Measurements from ENCODE around the gene STXBP5. TPM values are rescaled to one million over a fixed set of nuclear protein-coding genes. Genes with fewer than 3 reads are reported as not detected.

The STXBP5 gene
- total RNA-seq, 1 donor, result 144 TPM

DNA sequence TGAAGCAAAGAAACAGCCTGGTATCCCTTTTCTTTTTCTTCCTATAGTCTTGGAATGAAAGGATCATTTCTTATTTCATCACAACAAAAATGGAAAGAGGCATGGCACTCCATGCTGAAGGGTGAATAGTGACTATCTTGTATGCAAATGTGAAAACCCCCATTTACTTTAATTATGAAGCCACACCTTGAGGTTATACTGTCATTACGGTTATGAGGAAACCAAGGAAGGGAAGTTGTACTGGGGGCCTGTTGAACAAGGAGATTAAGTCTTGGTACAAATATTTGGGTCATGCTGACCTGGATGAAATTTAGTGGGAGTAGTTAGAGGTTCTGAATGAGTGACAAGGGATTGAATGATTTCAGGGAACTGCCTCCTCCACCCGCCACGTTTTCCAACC is 8.7 kb upstream of the STXBP5 start:
- Histone ChIP-seq H2AFZ (ENCODE audit: low read length) (no peak overlapping the region), H3K4me2 (ENCODE audit: insufficient read depth, low read length) (no peak overlapping the region)
- TF ChIP-seq, protein P1, sequence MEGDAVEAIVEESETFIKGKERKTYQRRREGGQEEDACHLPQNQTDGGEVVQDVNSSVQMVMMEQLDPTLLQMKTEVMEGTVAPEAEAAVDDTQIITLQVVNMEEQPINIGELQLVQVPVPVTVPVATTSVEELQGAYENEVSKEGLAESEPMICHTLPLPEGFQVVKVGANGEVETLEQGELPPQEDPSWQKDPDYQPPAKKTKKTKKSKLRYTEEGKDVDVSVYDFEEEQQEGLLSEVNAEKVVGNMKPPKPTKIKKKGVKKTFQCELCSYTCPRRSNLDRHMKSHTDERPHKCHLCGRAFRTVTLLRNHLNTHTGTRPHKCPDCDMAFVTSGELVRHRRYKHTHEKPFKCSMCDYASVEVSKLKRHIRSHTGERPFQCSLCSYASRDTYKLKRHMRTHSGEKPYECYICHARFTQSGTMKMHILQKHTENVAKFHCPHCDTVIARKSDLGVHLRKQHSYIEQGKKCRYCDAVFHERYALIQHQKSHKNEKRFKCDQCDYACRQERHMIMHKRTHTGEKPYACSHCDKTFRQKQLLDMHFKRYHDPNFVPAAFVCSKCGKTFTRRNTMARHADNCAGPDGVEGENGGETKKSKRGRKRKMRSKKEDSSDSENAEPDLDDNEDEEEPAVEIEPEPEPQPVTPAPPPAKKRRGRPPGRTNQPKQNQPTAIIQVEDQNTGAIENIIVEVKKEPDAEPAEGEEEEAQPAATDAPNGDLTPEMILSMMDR (IDR thresholded peaks at IDR 0.05; ENCODE audit: extremely low read depth, low read depth, low read length), result no peak

DNA sequence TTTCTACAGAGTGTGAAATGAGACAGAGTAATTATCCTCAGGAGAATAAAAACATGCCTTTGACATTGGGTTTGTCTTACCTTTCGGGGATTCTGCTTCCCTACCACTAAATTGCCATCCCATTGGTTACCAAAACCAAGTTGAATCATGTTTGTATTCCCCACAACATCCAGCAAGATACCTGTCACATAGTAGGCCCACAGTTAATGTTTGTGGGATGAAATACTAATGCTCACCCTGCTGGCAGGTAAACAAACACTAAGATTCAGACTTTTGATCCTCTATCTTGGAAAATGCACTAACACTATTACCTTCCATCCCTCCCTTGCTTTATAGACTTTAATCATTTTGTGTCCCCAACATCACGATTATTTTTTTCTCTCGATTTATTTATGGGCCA is 8.2 kb upstream of the STXBP5 start:
- TF ChIP-seq, protein P1 (IDR thresholded peaks at IDR 0.05; ENCODE audit: extremely low read depth, low read depth, low read length), result no peak
- no peak overlapping the region for H3K4me2 ChIP-seq (ENCODE audit: insufficient read depth, low read length)
- H4K20me1 ChIP-seq (ENCODE audit: insufficient read depth, low read length), result no peaks in the 10 kb centered on the region
- no peaks in the 10 kb centered on the region for H3K36me3 ChIP-seq (ENCODE audit: insufficient read depth, low read length)
- H3K4me3 ChIP-seq (ENCODE audit: insufficient read depth, low read length), result no peak overlapping the region
- H3K27ac ChIP-seq (ENCODE audit: low read depth, low read length), result no peak overlapping the region
- no peaks in the 10 kb centered on the region for H3K79me2 ChIP-seq (ENCODE audit: insufficient read depth, low read length)
- no peaks in the 10 kb centered on the region for H3K27me3 ChIP-seq (ENCODE audit: insufficient read depth, low read length)
- H3K4me1 ChIP-seq (ENCODE audit: insufficient read depth, low read length), result peaks cover 9% of the 10 kb centered on the region
- no peaks in the 10 kb centered on the region for H3K9me3 ChIP-seq (ENCODE audit: low read depth, low read length)
- DNase-seq (ENCODE audit: insufficient read length, low spot score, missing footprints), result no peak
- no peak overlapping the region for H2AFZ ChIP-seq (ENCODE audit: low read length)

More for the DNA sequence above, 8.7 kb upstream of the STXBP5 start:
- H4K20me1 ChIP-seq (ENCODE audit: insufficient read depth, low read length), result no peaks in the 10 kb centered on the region
- no peak for DNase-seq (ENCODE audit: insufficient read length, low spot score, missing footprints)
- no peaks in the 10 kb centered on the region for H3K79me2 ChIP-seq (ENCODE audit: insufficient read depth, low read length)
- no peaks in the 10 kb centered on the region for H3K27me3 ChIP-seq (ENCODE audit: insufficient read depth, low read length)
- H3K9me3 ChIP-seq (ENCODE audit: low read depth, low read length), result no peaks in the 10 kb centered on the region
- H3K4me1 ChIP-seq (ENCODE audit: insufficient read depth, low read length), result peaks cover 9% of the 10 kb centered on the region
- H3K27ac ChIP-seq (ENCODE audit: low read depth, low read length), result no peak overlapping the region
- no peaks in the 10 kb centered on the region for H3K36me3 ChIP-seq (ENCODE audit: insufficient read depth, low read length)
- no peak overlapping the region for H3K4me3 ChIP-seq (ENCODE audit: insufficient read depth, low read length)

DNA sequence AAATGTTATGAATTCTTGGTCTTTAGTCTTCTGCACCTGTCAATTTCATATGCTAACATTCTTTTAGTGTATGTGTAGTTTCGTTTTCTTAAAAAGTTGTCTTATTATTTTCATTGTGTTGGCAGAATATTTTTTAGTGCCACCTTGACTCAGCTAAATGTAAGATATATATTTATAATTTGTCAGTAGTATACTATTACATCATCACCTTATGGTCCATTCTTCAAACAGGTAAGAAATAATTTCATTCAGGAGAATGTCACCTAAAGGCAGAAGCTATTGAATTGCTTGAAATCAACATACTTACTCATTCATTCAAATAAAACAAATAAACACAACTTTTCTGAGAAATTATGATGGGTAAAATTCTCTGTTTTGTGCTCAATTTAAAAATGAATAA is 3.5 kb upstream of the STXBP5 start:
- TF ChIP-seq, protein P1 (IDR thresholded peaks at IDR 0.05; ENCODE audit: extremely low read depth, low read depth, low read length), result no peak

DNA sequence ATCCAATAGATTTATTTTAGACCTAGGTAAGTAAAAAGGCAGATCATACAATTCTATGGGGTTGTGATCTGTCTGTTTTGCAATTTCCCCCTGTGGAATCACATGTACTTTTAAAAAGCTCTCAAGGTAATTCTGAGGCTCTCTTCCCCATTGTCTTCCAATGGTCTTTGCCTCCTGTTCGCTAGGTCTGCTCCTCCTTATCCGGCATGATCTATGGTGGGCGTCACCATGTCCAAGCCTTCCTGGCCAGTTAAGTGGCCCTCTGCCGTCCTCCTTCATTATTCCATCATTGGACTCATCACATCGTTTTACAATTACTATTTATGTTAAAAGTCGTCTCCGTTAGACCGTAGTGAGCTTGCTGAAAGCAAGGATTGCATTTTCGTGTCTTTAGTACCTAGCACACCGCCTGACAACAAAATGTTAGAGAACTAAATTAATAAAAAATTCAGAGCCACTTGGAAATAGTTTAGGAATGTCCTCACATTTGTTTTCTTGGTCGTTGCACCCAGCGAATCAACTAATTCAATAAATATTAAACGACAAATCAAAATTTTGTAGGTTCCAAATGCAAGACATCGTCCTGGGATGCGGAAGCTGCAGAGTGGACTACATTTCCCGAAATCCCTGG is 2.2 kb upstream of the STXBP5 start:
- H3K27ac ChIP-seq (ENCODE audit: low read depth, low read length), result peak overlapping the region; percentile 94
- TF ChIP-seq, protein P1 (IDR thresholded peaks at IDR 0.05; ENCODE audit: extremely low read depth, low read depth, low read length), result no peak

More for the DNA sequence above, 3.5 kb upstream of the STXBP5 start:
- no peaks in the 10 kb centered on the region for H3K9me3 ChIP-seq (ENCODE audit: low read depth, low read length)
- H4K20me1 ChIP-seq (ENCODE audit: insufficient read depth, low read length), result peaks cover 9% of the 10 kb centered on the region
- no peak overlapping the region for H3K4me2 ChIP-seq (ENCODE audit: insufficient read depth, low read length)
- peaks cover 29% of the 10 kb centered on the region for H3K79me2 ChIP-seq (ENCODE audit: insufficient read depth, low read length)
- H3K4me3 ChIP-seq (ENCODE audit: insufficient read depth, low read length), result no peak overlapping the region
- H3K36me3 ChIP-seq (ENCODE audit: insufficient read depth, low read length), result no peaks in the 10 kb centered on the region
- no peak overlapping the region for H3K27ac ChIP-seq (ENCODE audit: low read depth, low read length)
- H2AFZ ChIP-seq (ENCODE audit: low read length), result no peak overlapping the region
- H3K27me3 ChIP-seq (ENCODE audit: insufficient read depth, low read length), result no peaks in the 10 kb centered on the region
- peaks cover 3% of the 10 kb centered on the region for H3K4me1 ChIP-seq (ENCODE audit: insufficient read depth, low read length)
- DNase-seq (ENCODE audit: insufficient read length, low spot score, missing footprints), result no peak

More for the DNA sequence above, 2.2 kb upstream of the STXBP5 start:
- no peaks in the 10 kb centered on the region for H3K9me3 ChIP-seq (ENCODE audit: low read depth, low read length)
- no peaks in the 10 kb centered on the region for H3K27me3 ChIP-seq (ENCODE audit: insufficient read depth, low read length)
- H2AFZ ChIP-seq (ENCODE audit: low read length), result peak overlapping the region; percentile 71
- H3K4me2 ChIP-seq (ENCODE audit: insufficient read depth, low read length), result peak overlapping the region; percentile 100
- DNase-seq (ENCODE audit: insufficient read length, low spot score, missing footprints), result peak; percentile 64
- peaks cover 42% of the 10 kb centered on the region for H3K79me2 ChIP-seq (ENCODE audit: insufficient read depth, low read length)
- peaks cover 13% of the 10 kb centered on the region for H4K20me1 ChIP-seq (ENCODE audit: insufficient read depth, low read length)
- peak overlapping the region; percentile 93 for H3K4me3 ChIP-seq (ENCODE audit: insufficient read depth, low read length)
- H3K36me3 ChIP-seq (ENCODE audit: insufficient read depth, low read length), result no peaks in the 10 kb centered on the region
- H3K4me1 ChIP-seq (ENCODE audit: insufficient read depth, low read length), result peaks cover 3% of the 10 kb centered on the region

Data from osteoblast (primary cell).